Liver (tissue), 2 donors: ENCODE results near the gene NSD1.

Experiments
- TF ChIP-seq, protein P1 (sequence below): IDR thresholded peaks from 2 replicates; pipeline ENCODE4 v1.6.1; 2016; ENCODE audit warnings: antibody characterized with exemption
- TF ChIP-seq, protein P2 (sequence below): fragments of 150-350 bp; IDR thresholded peaks from 2 replicates; pipeline ENCODE4 v1.5.1; 2017; ENCODE audit warnings: improper control_type of control experiment, low read depth, low read length; ENCODE audit not compliant: missing input control
- donor health status: healthy.

DNA sequence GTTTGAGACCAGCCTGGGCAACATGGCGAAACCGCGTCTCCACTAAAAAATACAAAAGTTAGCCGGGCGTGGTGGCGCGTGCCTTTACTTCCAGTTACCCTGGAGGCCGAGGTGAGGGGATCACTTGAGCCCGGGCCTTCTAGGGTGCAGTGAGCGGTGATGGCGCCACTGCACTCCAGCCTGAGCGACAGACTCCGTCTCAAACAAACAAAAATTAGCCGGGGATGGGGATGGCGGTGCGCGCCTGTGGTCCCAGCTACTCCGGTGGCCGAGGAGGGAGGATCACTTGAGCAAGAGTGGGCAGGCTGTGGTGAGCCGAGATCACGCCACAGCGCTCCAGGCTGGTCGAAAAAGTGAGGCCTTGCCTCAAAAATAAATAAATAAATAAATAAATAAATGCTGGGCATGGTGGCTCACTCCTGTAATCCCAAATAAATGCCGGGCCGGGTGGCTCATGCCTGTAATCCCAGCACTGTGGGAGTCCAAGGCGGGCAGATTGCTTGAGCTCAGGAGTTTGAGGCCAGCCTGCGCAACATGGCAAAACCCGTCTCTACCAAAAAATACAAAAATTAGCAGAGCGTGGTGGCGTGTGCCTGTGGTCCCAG lies 16.0 kb upstream of the NSD1 start:
- TF ChIP-seq, protein P1, sequence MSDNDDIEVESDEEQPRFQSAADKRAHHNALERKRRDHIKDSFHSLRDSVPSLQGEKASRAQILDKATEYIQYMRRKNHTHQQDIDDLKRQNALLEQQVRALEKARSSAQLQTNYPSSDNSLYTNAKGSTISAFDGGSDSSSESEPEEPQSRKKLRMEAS, result no peak
- TF ChIP-seq, protein P2, sequence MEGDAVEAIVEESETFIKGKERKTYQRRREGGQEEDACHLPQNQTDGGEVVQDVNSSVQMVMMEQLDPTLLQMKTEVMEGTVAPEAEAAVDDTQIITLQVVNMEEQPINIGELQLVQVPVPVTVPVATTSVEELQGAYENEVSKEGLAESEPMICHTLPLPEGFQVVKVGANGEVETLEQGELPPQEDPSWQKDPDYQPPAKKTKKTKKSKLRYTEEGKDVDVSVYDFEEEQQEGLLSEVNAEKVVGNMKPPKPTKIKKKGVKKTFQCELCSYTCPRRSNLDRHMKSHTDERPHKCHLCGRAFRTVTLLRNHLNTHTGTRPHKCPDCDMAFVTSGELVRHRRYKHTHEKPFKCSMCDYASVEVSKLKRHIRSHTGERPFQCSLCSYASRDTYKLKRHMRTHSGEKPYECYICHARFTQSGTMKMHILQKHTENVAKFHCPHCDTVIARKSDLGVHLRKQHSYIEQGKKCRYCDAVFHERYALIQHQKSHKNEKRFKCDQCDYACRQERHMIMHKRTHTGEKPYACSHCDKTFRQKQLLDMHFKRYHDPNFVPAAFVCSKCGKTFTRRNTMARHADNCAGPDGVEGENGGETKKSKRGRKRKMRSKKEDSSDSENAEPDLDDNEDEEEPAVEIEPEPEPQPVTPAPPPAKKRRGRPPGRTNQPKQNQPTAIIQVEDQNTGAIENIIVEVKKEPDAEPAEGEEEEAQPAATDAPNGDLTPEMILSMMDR, result no peak
